Adrenal gland (tissue), 19 donors: ENCODE measurements around the gene NDEL1. TPM values are rescaled to one million over a fixed set of nuclear protein-coding genes. Genes with fewer than 3 reads are reported as not detected.

Experiments used
- DNase-seq, 7 donors: peaks; one replicate each; pipeline ENCODE4 v3.0.0-alpha.2; 2019 to 2020
- H3K27ac ChIP-seq, 5 donors: fragments of 200-600 bp; sonication (generic) in 4 of 5; 1 replicate in 3 of 5; 2 replicates in 2 of 5; pipeline versions ENCODE4 v1.5.1 to v1.8.0; 2016 to 2020; ENCODE audit warnings: mild to moderate bottlenecking in 1 of 5
- H3K27me3 ChIP-seq: fragments of 200-600 bp; 2 replicates; pipeline ENCODE4 v1.8.0; 2021
- H3K36me3 ChIP-seq, 2 donors: fragments of 200-600 bp; replicated peaks in 1 of 2; 1 replicate in 1 of 2; 2 replicates in 1 of 2; pipeline versions ENCODE4 v1.5.1 to v1.8.0; 2018 to 2022
- H3K4me1 ChIP-seq, 2 donors: fragments of 200-600 bp; replicated peaks in 1 of 2; 1 replicate in 1 of 2; 2 replicates in 1 of 2; pipeline versions ENCODE4 v1.5.1 to v1.8.0; 2018 to 2021
- H3K4me3 ChIP-seq, 4 donors: fragments of 200-600 bp; sonication (generic) in 3 of 4; one replicate each; pipeline ENCODE4 v1.5.1; 2016 to 2018
- H3K9me3 ChIP-seq, 3 donors: fragments of 200-600 bp; sonication (generic) in 1 of 3; replicated peaks in 1 of 3; 1 replicate in 2 of 3; 2 replicates in 1 of 3; pipeline versions ENCODE4 v1.5.1 to v1.8.0; 2016 to 2021
- POLR2A ChIP-seq, 2 donors: fragments of 450-650 bp; IDR thresholded peaks; one replicate each; pipeline ENCODE4 v1.6.1; 2017; ENCODE audit warnings: antibody characterized with exemption in 2 of 2, mild to moderate bottlenecking in 2 of 2, moderate library complexity in 1 of 2
- WGBS, 4 donors: extraction: QIAGEN DNeasy Blood & Tissue Kit in 2 of 4; methylation state at CpG; one replicate each; pipeline versions ENCODE4 v1.1.5 to v1.1.7; 2013 to 2017; 5-methylcytosine and 5-hydroxymethylcytosine counted together
- intact Hi-C, 2 donors: fragments of 100-400 bp; cut with DNase I; formaldehyde crosslinking; loops; one replicate each; pipeline versions ENCODE4 v1.14.1 to v1.15.0; 2022 to 2023
- long read RNA-seq, 10 donors: library from polyadenylated mRNA in 3 of 10; unstranded in 2 of 10; stranded (forward) in 1 of 10; transcript quantifications; one replicate each; pipeline ENCODE4 v2.0.0 and lab custom pipeline, GENCODE V29; 2021 to 2026
- polyA plus RNA-seq, 3 donors: library from polyadenylated mRNA; stranded (reverse); fragments of 200-250 nt in 2 of 3; fragments of 350-450 nt in 1 of 3; fragmentation: Illumina TruSeq in 1 of 3; extraction: RNeasy Lipid Tissue Mini Kit (QIAGEN cat#74804) in 1 of 3; gene quantifications; one replicate each; pipeline ENCODE4 v1.2.3, GENCODE V29; 2013 to 2014
- total RNA-seq, 9 donors: library from RNA; depleted of rRNA in 4 of 9; stranded (reverse); fragments of >200 nt in 4 of 9; fragments of 120-200 nt in 1 of 9; fragmentation: NEBNext Ultra II Directional in 1 of 9; extraction: Animal tissue kit (Norgen Biotek cat#: 25700) in 1 of 9; gene quantifications; one replicate each; pipeline versions ENCODE4 v1.1.0 to v1.2.4, GENCODE V29; 2013 to 2023
- TF ChIP-seq, protein P1 (sequence below), 6 experiments: fragments of 450-650 bp in 4 of 6; fragments of 200-600 bp in 2 of 6; sonication (generic) in 1 of 6; IDR thresholded peaks; 1 replicate in 5 of 6; 2 replicates in 1 of 6; pipeline versions ENCODE4 v1.5.1 to v1.8.0; 2016 to 2021; ENCODE audit warnings: antibody characterized with exemption in 6 of 6, mild to moderate bottlenecking in 2 of 6, moderate library complexity in 1 of 6
- donor health status: healthy with polysubstance abuse.
- donor health status: Bipolar disorder and iron deficiency.
- donor health status: DM: yes; HTN: yes; CAD: no.
- donor health status: DM: no; HTN: no; CAD: no.
- donor health status: DM: no; HTN: no; CAD: no.
- donor health status: DM: yes; HTN: yes; CAD: no.

Gene NDEL1, protein sequence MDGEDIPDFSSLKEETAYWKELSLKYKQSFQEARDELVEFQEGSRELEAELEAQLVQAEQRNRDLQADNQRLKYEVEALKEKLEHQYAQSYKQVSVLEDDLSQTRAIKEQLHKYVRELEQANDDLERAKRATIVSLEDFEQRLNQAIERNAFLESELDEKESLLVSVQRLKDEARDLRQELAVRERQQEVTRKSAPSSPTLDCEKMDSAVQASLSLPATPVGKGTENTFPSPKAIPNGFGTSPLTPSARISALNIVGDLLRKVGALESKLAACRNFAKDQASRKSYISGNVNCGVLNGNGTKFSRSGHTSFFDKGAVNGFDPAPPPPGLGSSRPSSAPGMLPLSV
- total RNA-seq: 100 to 1,000 TPM in 1 of 9 donors, 10 to 100 TPM in 8; 21.9 to 265 (median 47.4) TPM
- polyA plus RNA-seq: 100 to 1,000 TPM in 1 of 3 donors, 10 to 100 TPM in 2; 27.0 to 108 (median 29.4) TPM
- long read RNA-seq, donor 1, transcript NDEL1-201 (9 exons, 2,372 nt): minor isoform, 35 of 173 reads
- long read RNA-seq, donor 1, transcript NDEL1-209 (3 exons, 552 nt): minor isoform, 26 of 173 reads
- long read RNA-seq, donor 1, transcript NDEL1-204 (1 exons, 3,927 nt): major isoform, 64 of 173 reads
- long read RNA-seq, donor 1, partial matches to known transcripts: 47 of 173 reads
- long read RNA-seq, donor 1, other reads (novel, unspliced or antisense): 0 of 173 reads
- long read RNA-seq, donor 2, transcript NDEL1-209 (3 exons, 552 nt): minor isoform, 7 of 115 reads
- long read RNA-seq, donor 2, transcript NDEL1-201 (9 exons, 2,372 nt): minor isoform, 23 of 115 reads
- long read RNA-seq, donor 2, transcript NDEL1-204 (1 exons, 3,927 nt): major isoform, 59 of 115 reads
- long read RNA-seq, donor 2, partial matches to known transcripts: 26 of 115 reads
- long read RNA-seq, donor 2, other reads (novel, unspliced or antisense): 0 of 115 reads
- long read RNA-seq, donor 3, transcript NDEL1-201 (9 exons, 2,372 nt): minor isoform, 19 of 111 reads
- long read RNA-seq, donor 3, transcript NDEL1-204 (1 exons, 3,927 nt): major isoform, 61 of 111 reads
- long read RNA-seq, donor 3, transcript NDEL1-209 (3 exons, 552 nt): minor isoform, 8 of 111 reads
- long read RNA-seq, donor 3, partial matches to known transcripts: 19 of 111 reads
- long read RNA-seq, donor 3, other reads (novel, unspliced or antisense): 0 of 111 reads
- long read RNA-seq, donor 4, transcript NDEL1-201 (9 exons, 2,372 nt): major isoform, 15 of 22 reads
- long read RNA-seq, donor 4, partial matches to known transcripts: 2 of 22 reads
- long read RNA-seq, donor 4, other reads (novel, unspliced or antisense): 3 of 22 reads
- long read RNA-seq, donor 5, transcript NDEL1-203 (10 exons, 1,858 nt): minor isoform, 5 of 54 reads
- long read RNA-seq, donor 5, transcript NDEL1-201 (9 exons, 2,372 nt): major isoform, 42 of 54 reads
- long read RNA-seq, donor 5, partial matches to known transcripts: 1 of 54 reads
- long read RNA-seq, donor 5, other reads (novel, unspliced or antisense): 4 of 54 reads
- long read RNA-seq, donor 6, transcript NDEL1-201 (9 exons, 2,372 nt): major isoform, 7 of 16 reads
- long read RNA-seq, donor 6, partial matches to known transcripts: 1 of 16 reads
- long read RNA-seq, donor 6, other reads (novel, unspliced or antisense): 3 of 16 reads
- long read RNA-seq, donor 7, transcript NDEL1-201 (9 exons, 2,372 nt): minor isoform, 9 of 59 reads
- long read RNA-seq, donor 7, transcript NDEL1-204 (1 exons, 3,927 nt): major isoform, 26 of 59 reads
- long read RNA-seq, donor 7, partial matches to known transcripts: 21 of 59 reads
- long read RNA-seq, donor 7, other reads (novel, unspliced or antisense): 0 of 59 reads
- long read RNA-seq, donor 8, transcript NDEL1-204 (1 exons, 3,927 nt): minor isoform, 60 of 249 reads
- long read RNA-seq, donor 8, transcript NDEL1-209 (3 exons, 552 nt): minor isoform, 13 of 249 reads
- long read RNA-seq, donor 8, transcript NDEL1-201 (9 exons, 2,372 nt): major isoform, 75 of 249 reads
- long read RNA-seq, donor 8, transcript NDEL1-203 (10 exons, 1,858 nt): minor isoform, 5 of 249 reads
- long read RNA-seq, donor 8, partial matches to known transcripts: 90 of 249 reads
- long read RNA-seq, donor 8, other reads (novel, unspliced or antisense): 6 of 249 reads
- long read RNA-seq, donor 9, transcript NDEL1-201 (9 exons, 2,372 nt): minor isoform, 9 of 31 reads
- long read RNA-seq, donor 9, transcript NDEL1-204 (1 exons, 3,927 nt): major isoform, 21 of 31 reads
- long read RNA-seq, donor 9, partial matches to known transcripts: 0 of 31 reads
- long read RNA-seq, donor 9, other reads (novel, unspliced or antisense): 0 of 31 reads
- long read RNA-seq, donor 10, transcript NDEL1-201 (9 exons, 2,372 nt): major isoform, 10 of 19 reads
- long read RNA-seq, donor 10, partial matches to known transcripts: 5 of 19 reads
- long read RNA-seq, donor 10, other reads (novel, unspliced or antisense): 0 of 19 reads

- Histone ChIP-seq H3K4me1 (peaks cover 10 to 35% of the 10 kb centered on the region in 2 donors), H3K4me3 (peak within 1 kb of the TSS; percentile 31 to 94 (median 72)), H3K9me3 (no peaks in the 10 kb centered on the region), H3K36me3 (peaks cover 0 to 7% of the 10 kb centered on the region in 2 donors), H3K27me3 (no peaks in the 10 kb centered on the region), H3K27ac (peak within 1 kb of the TSS; percentile 98 to 100 (median 99))
- peak; percentile 99 to 100 (median 99) for DNase-seq
- WGBS, 4 donors: 2 to 35% (median 11%) methylated on average over 4 to 68 of the region's 68 CpGs
- TF ChIP-seq, protein P1, sequence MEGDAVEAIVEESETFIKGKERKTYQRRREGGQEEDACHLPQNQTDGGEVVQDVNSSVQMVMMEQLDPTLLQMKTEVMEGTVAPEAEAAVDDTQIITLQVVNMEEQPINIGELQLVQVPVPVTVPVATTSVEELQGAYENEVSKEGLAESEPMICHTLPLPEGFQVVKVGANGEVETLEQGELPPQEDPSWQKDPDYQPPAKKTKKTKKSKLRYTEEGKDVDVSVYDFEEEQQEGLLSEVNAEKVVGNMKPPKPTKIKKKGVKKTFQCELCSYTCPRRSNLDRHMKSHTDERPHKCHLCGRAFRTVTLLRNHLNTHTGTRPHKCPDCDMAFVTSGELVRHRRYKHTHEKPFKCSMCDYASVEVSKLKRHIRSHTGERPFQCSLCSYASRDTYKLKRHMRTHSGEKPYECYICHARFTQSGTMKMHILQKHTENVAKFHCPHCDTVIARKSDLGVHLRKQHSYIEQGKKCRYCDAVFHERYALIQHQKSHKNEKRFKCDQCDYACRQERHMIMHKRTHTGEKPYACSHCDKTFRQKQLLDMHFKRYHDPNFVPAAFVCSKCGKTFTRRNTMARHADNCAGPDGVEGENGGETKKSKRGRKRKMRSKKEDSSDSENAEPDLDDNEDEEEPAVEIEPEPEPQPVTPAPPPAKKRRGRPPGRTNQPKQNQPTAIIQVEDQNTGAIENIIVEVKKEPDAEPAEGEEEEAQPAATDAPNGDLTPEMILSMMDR (IDR thresholded peaks at IDR 0.05): peak in 1 of 6 experiments; percentile 18
- peak; percentile 99 to 100 for TF ChIP-seq POLR2A (IDR thresholded peaks at IDR 0.05)
- intact Hi-C loops: no loop called here
These were observed at the start of gene NDEL1 for GRCh38 chr17:8435245-8436168. Gene NDEL1, plus strand, starts transcription at chr17:8435884. Its CDS starts 8,388 bp downstream, at chr17:8444272.

- Histone ChIP-seq H3K4me3 (no peak overlapping the region), H3K4me1 (peaks cover 5 to 10% of the 10 kb centered on the region in 2 donors), H3K9me3 (no peaks in the 10 kb centered on the region), H3K27me3 (no peaks in the 10 kb centered on the region), H3K27ac (no peak overlapping the region), H3K36me3 (peaks cover 0 to 4% of the 10 kb centered on the region in 2 donors)
- intact Hi-C loops: loop anchor here in 1 of 2 donors (10.0 kb wide), 1 partner anchor 358 kb away; the partner anchor contains the start of gene CCDC42
- no peak for TF ChIP-seq POLR2A (IDR thresholded peaks at IDR 0.05)
- TF ChIP-seq, protein P1 (IDR thresholded peaks at IDR 0.05): no peak
- DNase-seq: no peak
- WGBS, 4 donors: 73 to 79% (median 75%) methylated on average over 6 of the region's 6 CpGs
These were observed 48.8 kb upstream of the NDEL1 start for GRCh38 chr17:8386841-8387240.
